Activated T-helper 1 cell treated with anti-CD3 and anti-CD28 coated beads, Interleukin-12 subunit alpha, Interleukin-12 subunit beta, Interleukin-2, Interleukin-4 antibody, amounts not matched to agents 30 ng/mL and 10 ng/mL and 1 ng/mL, durations not matched to agents 14 hours and 24 hours and 36 hours (primary cell): ENCODE results near the gene FAM240B. TPM values are rescaled to one million over a fixed set of nuclear protein-coding genes. Genes with fewer than 3 reads are reported as not detected.

Source experiments
- DNase-seq: peaks from one replicate; pipeline ENCODE4 v3.0.0; 2021; ENCODE audit warnings: low spot score
- H3K27ac Mint-ChIP-seq: one replicate; pipeline ENCODE4 v1.8.0; 2021; ENCODE audit warnings: mild to moderate bottlenecking, mixed read lengths
- H3K27me3 Mint-ChIP-seq: one replicate; pipeline ENCODE4 v1.8.0; 2022; ENCODE audit warnings: mild to moderate bottlenecking, moderate library complexity, mixed read lengths; ENCODE audit not compliant: insufficient read depth
- H3K36me3 Mint-ChIP-seq: one replicate; pipeline ENCODE4 v1.8.0; 2021; ENCODE audit warnings: low read depth, mixed read lengths
- H3K4me1 Mint-ChIP-seq: one replicate; pipeline ENCODE4 v1.8.0; 2021; ENCODE audit warnings: low read depth, mixed read lengths
- H3K4me3 Mint-ChIP-seq: one replicate; pipeline ENCODE4 v1.8.0; 2021; ENCODE audit warnings: mild to moderate bottlenecking, moderate library complexity, mixed read lengths
- H3K9me3 Mint-ChIP-seq: one replicate; pipeline ENCODE4 v1.8.0; 2021; ENCODE audit warnings: mixed read lengths
- intact Hi-C: fragments of 100-400 bp; cut with micrococcal nuclease; formaldehyde crosslinking; loops from one replicate; pipeline ENCODE4 v1.15.1; 2024
- total RNA-seq: library from RNA; stranded (reverse); gene quantifications from 2 replicates; pipeline ENCODE4 v1.2.3, GENCODE V29; 2022

The FAM240B gene
- total RNA-seq: not detected in 2 replicates

- Mint-ChIP-seq H3K4me1 (no peaks in the 10 kb centered on the region), H3K27me3 (no peaks in the 10 kb centered on the region), H3K4me3 (no peak within 1 kb of the TSS), H3K9me3 (no peaks in the 10 kb centered on the region), H3K27ac (no peak within 1 kb of the TSS), H3K36me3 (no peaks in the 10 kb centered on the region)
- intact Hi-C loops: no loop called here
- no peak for DNase-seq
Observed at GRCh38 chr9:38720083-38720745, at the start of gene FAM240B. FAM240B (minus strand) TSS chr9:38720133; CDS start chr9:38703999, 16,134 bp downstream.

DNA sequence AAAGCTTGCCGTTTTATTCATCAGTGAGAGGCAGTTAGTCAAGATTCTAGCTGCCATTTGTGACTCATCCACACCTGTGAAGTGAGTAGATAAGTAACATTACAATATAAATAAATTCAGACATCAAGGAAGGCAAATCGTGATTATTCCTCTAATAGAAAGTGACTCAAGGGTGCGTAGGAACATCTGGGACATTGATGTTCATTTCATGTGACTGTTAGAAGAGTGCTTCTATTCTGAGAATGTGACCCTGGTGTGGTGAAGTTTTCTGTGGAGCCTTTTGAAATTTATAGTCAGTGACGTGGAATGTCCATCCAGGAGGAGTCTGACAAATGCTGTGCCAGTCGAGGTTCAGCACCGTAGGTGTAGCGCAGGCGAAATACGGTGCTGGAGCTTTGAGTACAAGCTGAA is 48.4 kb upstream of the FAM240B start:
- intact Hi-C loops: no loop called here
- no peaks in the 10 kb centered on the region for H3K4me1 Mint-ChIP-seq
- H3K4me3 Mint-ChIP-seq: no peak overlapping the region
- DNase-seq: no peak
- no peak overlapping the region for H3K27ac Mint-ChIP-seq
- no peaks in the 10 kb centered on the region for H3K36me3 Mint-ChIP-seq
- H3K9me3 Mint-ChIP-seq: peaks cover 4% of the 10 kb centered on the region
- peaks cover 1% of the 10 kb centered on the region for H3K27me3 Mint-ChIP-seq

DNA sequence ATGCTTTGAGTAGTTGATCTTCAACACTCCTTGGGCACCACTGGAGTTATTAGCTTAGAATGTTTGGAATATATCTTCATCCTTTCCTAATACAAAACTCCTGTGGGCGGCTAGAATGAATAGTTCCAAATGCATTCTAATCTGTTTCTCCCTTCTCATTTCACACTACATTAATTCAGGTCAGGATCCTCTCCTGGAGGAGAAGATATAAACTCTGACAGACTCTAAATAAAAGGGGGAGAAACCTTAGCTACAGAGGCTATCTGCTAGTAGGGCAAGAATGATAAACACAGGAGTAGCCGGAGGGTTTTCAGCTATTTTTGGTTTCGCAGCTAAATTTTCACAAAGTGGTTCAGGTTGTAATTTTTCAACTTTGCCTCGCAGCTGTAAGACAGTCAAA is 45.2 kb upstream of the FAM240B start:
- intact Hi-C loops: no loop called here
- no peak overlapping the region for H3K27ac Mint-ChIP-seq
- no peak overlapping the region for H3K4me3 Mint-ChIP-seq
- no peaks in the 10 kb centered on the region for H3K4me1 Mint-ChIP-seq
- H3K27me3 Mint-ChIP-seq: no peaks in the 10 kb centered on the region
- no peak for DNase-seq
- peaks cover 4% of the 10 kb centered on the region for H3K9me3 Mint-ChIP-seq
- H3K36me3 Mint-ChIP-seq: no peaks in the 10 kb centered on the region

GRCh38 chr9:38761999-38762398 is 42.1 kb upstream of the FAM240B start:
- Mint-ChIP-seq H3K4me3 (no peak overlapping the region), H3K27me3 (no peaks in the 10 kb centered on the region), H3K4me1 (no peaks in the 10 kb centered on the region), H3K36me3 (no peaks in the 10 kb centered on the region), H3K9me3 (no peaks in the 10 kb centered on the region), H3K27ac (no peak overlapping the region)
- intact Hi-C loops: no loop called here
- no peak for DNase-seq

DNA sequence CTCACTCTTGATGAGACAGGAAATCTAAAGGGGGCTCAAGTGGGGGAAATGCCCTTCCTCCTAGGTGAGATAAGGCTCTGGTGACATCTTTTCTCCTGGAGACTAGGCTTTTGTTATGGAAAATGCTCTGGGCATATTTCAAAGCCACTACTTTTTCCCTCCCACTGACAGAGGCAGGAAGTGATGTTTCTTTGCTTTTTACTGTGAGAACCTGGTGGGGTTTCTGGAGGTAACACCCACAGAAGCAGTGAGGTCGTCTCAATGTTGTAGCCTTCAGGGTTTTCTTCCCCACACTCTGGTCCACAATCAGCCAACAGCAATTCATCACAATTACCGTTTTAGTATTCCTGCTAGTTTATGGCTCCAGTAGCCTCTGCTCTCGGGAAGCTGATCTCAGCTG is 41.4 kb upstream of the FAM240B start:
- no peaks in the 10 kb centered on the region for H3K4me1 Mint-ChIP-seq
- H3K4me3 Mint-ChIP-seq: no peak overlapping the region
- intact Hi-C loops: no loop called here
- no peak overlapping the region for H3K27ac Mint-ChIP-seq
- DNase-seq: no peak
- no peaks in the 10 kb centered on the region for H3K9me3 Mint-ChIP-seq
- H3K27me3 Mint-ChIP-seq: no peaks in the 10 kb centered on the region
- H3K36me3 Mint-ChIP-seq: no peaks in the 10 kb centered on the region

DNA sequence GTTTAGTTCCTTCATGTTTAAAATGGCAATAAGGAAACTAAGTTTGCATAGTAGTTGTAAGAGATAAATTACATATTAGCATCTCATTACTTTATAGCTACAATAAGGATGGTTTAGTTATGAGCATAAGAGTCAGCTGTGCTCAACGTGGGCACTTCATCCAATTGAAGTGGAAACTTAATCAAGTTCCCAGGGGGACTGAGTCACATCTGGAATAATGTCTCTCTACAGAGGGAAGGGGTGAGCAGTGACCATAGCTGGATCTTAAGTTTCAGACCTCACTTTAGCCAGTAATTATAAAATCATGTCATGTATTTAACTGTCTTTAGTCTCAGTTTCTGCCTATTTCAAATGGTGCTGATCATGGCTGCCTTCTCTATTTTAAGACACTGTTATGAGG is 36.8 kb upstream of the FAM240B start:
- Mint-ChIP-seq H3K36me3 (no peaks in the 10 kb centered on the region), H3K4me3 (no peak overlapping the region), H3K4me1 (no peaks in the 10 kb centered on the region), H3K27ac (no peak overlapping the region), H3K27me3 (no peaks in the 10 kb centered on the region), H3K9me3 (no peaks in the 10 kb centered on the region)
- DNase-seq: no peak
- intact Hi-C loops: no loop called here

DNA sequence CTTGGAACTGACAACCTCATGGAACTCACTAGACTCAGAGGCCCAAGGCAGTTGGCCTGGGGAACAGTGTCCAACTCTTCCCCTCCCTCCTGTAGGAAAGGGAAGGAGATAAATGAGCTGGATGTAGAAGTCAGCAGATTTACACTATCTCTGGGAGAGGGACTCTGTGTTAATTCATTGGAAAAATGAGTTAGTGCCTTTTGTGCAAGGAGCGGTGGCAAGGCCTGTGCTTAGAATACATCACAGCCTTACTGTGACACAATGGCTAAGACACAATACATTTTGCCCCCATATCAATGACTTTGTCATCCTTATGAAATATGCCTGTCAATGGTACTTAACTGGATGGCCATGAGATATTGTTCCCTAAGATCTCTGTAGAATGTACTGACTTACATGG is 28.0 kb upstream of the FAM240B start:
- Mint-ChIP-seq H3K36me3 (no peaks in the 10 kb centered on the region), H3K9me3 (no peaks in the 10 kb centered on the region), H3K4me1 (no peaks in the 10 kb centered on the region), H3K4me3 (no peak overlapping the region), H3K27ac (no peak overlapping the region), H3K27me3 (no peaks in the 10 kb centered on the region)
- intact Hi-C loops: no loop called here
- DNase-seq: no peak

- intact Hi-C loops: no loop called here
- Mint-ChIP-seq H3K27me3 (no peaks in the 10 kb centered on the region), H3K9me3 (no peaks in the 10 kb centered on the region)
Observed at GRCh38 chr9:38747067-38747466, 27.1 kb upstream of the FAM240B start.

GRCh38 chr9:38746303-38746702 is 26.4 kb upstream of the FAM240B start:
- DNase-seq: no peak

More at GRCh38 chr9:38747067-38747466, 27.1 kb upstream of the FAM240B start:
- H3K4me1 Mint-ChIP-seq: no peaks in the 10 kb centered on the region
- no peaks in the 10 kb centered on the region for H3K36me3 Mint-ChIP-seq
- DNase-seq: no peak
- no peak overlapping the region for H3K4me3 Mint-ChIP-seq
- H3K27ac Mint-ChIP-seq: no peak overlapping the region

DNA sequence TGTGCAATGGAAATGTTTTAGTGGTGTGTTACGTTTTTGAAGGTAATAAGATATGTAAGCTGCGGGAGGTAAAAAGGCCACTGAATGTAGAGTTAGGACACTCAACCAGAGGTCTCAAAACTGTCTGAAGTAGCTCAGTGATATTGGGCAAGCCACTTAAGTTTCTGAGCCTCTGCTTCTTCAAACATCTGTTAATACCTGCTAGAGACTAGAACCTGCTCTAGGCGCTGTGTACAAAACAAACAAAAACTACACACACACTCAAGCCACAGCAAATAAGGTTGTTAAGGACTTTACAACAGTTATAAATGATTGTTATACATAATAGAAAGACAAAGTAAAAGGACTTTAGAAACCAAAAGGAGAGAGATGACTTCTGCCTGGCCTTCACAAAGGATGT is 24.6 kb upstream of the FAM240B start:
- Mint-ChIP-seq H3K27me3 (no peaks in the 10 kb centered on the region), H3K36me3 (no peaks in the 10 kb centered on the region), H3K4me1 (no peaks in the 10 kb centered on the region), H3K27ac (no peak overlapping the region), H3K9me3 (no peaks in the 10 kb centered on the region), H3K4me3 (no peak overlapping the region)
- no peak for DNase-seq
- intact Hi-C loops: no loop called here

More at GRCh38 chr9:38746303-38746702, 26.4 kb upstream of the FAM240B start:
- intact Hi-C loops: no loop called here
- Mint-ChIP-seq H3K27me3 (no peaks in the 10 kb centered on the region), H3K9me3 (no peaks in the 10 kb centered on the region), H3K4me3 (no peak overlapping the region), H3K27ac (no peak overlapping the region), H3K36me3 (no peaks in the 10 kb centered on the region), H3K4me1 (no peaks in the 10 kb centered on the region)

DNA sequence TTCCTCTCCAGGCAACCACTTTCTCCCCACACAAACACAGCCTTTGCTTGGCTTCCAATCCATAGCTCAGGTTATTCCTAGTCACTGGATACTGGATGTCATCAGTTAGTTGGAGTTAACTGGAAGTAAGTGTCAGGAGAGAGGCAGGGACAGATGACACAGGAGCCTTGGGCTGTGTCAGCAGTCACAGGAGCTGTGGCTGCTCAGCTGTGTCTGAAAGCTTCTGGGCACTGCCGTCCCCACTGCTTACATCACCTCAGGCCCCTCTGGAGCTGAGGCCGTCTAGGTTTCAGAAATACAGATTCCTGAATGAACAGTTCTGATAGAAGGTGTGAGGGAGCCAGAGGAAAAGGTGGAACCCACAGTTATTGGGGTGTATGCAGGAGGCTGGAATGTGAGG is 17.3 kb upstream of the FAM240B start:
- Mint-ChIP-seq H3K27ac (no peak overlapping the region), H3K4me3 (no peak overlapping the region), H3K36me3 (no peaks in the 10 kb centered on the region), H3K4me1 (no peaks in the 10 kb centered on the region), H3K27me3 (peaks cover 5% of the 10 kb centered on the region), H3K9me3 (no peaks in the 10 kb centered on the region)
- DNase-seq: no peak
- intact Hi-C loops: no loop called here

GRCh38 chr9:38734831-38735230 is 14.9 kb upstream of the FAM240B start:
- no peak for DNase-seq
- intact Hi-C loops: no loop called here
- Mint-ChIP-seq H3K27me3 (peaks cover 5% of the 10 kb centered on the region), H3K4me1 (no peaks in the 10 kb centered on the region), H3K27ac (no peak overlapping the region), H3K9me3 (no peaks in the 10 kb centered on the region), H3K4me3 (no peak overlapping the region), H3K36me3 (no peaks in the 10 kb centered on the region)

DNA sequence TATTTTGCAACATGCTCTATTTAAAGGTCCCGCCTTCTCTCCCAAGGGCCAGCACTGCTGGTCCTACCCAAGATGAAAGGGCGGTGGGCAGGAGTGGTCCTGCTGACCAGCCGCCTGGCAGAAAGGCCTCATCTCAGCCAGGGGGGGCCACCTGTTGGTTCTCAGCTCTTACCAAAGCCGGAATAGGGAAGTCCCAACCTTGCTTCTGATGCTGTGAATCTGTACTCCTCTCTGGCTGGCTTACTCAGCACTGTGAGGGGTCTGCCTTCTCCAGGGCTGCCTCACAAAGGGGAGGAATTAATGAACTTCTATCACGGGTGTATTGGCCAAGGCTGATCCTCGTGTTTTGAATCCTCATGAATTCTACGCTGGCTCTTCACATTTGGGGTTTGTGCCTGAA is 13.6 kb upstream of the FAM240B start:
- H3K36me3 Mint-ChIP-seq: no peaks in the 10 kb centered on the region
- no peaks in the 10 kb centered on the region for H3K4me1 Mint-ChIP-seq
- no peak for DNase-seq
- H3K27ac Mint-ChIP-seq: no peak overlapping the region
- no peak overlapping the region for H3K4me3 Mint-ChIP-seq
- H3K27me3 Mint-ChIP-seq: peaks cover 5% of the 10 kb centered on the region
- intact Hi-C loops: no loop called here
- H3K9me3 Mint-ChIP-seq: no peaks in the 10 kb centered on the region

DNA sequence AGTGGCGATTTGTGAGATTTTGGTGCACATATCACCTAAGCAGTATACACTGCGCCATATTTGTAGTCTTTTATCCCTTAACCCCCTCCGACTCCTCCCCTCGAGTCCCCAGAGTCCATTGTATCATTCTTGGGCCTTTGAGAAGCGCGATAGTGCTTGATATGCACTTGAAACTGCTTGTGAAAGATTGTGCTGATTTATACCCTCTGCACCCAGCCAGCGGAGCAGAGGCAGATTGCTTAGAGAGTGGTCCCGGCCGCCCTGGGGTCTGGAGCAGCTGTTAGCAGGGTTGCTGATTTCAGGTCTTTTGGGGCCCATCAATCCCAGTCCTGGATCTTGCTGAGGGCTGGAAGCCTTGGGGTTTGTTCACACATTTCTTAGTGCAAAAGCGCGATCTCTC is 13.0 kb upstream of the FAM240B start:
- H3K9me3 Mint-ChIP-seq: no peaks in the 10 kb centered on the region
- intact Hi-C loops: no loop called here
- H3K4me1 Mint-ChIP-seq: no peaks in the 10 kb centered on the region
- no peak overlapping the region for H3K27ac Mint-ChIP-seq
- no peaks in the 10 kb centered on the region for H3K36me3 Mint-ChIP-seq
- H3K27me3 Mint-ChIP-seq: peaks cover 2% of the 10 kb centered on the region
- DNase-seq: no peak
- H3K4me3 Mint-ChIP-seq: no peak overlapping the region
